Fibroblast of the aortic adventitia (primary cell): ENCODE data around the gene TC2N. TPM values are rescaled to one million over a fixed set of nuclear protein-coding genes. Genes with fewer than 3 reads are reported as not detected.

Experiments used
- DNase-seq: peaks from one replicate; pipeline ENCODE4 v3.0.0-alpha.2; 2010; ENCODE audit warnings: low read depth
- H3K4me3 ChIP-seq: 2 replicates; pipeline ENCODE4 v1.5.1; 2011; ENCODE audit warnings: low read depth, mild to moderate bottlenecking, control low read depth, low read length, moderate library complexity
- CTCF ChIP-seq: IDR thresholded peaks from 2 replicates; pipeline ENCODE4 v1.5.1; 2011; ENCODE audit warnings: mild to moderate bottlenecking, low read length, control low read depth, inconsistent platforms; ENCODE audit not compliant: insufficient read depth
- total RNA-seq: library from RNA; depleted of rRNA; stranded (reverse); fragments of >200 nt; gene quantifications from 2 replicates; pipeline ENCODE4 v1.2.3, GENCODE V29; 2012; ENCODE audit warnings: low replicate concordance

Gene TC2N
- total RNA-seq, 1 donor = 1.6 TPM

- TF ChIP-seq CTCF = no peak
- no peak within 1 kb of the TSS for H3K4me3 ChIP-seq
- DNase-seq = no peak
These were observed 135.3 kb downstream of the TC2N start, which contains the start of gene CATSPERB for GRCh38 chr14:91731986-91732385. CATSPERB (minus strand) TSS chr14:91732086; CDS start chr14:91729479, 2,607 bp downstream.

- no peak overlapping the region for H3K4me3 ChIP-seq
These were observed 136.3 kb downstream of the TC2N start for GRCh38 chr14:91731018-91731417.

GRCh38 chr14:91729756-91730155 is 137.6 kb downstream of the TC2N start:
- DNase-seq = peak; percentile 49
- no peak overlapping the region for H3K4me3 ChIP-seq
- TF ChIP-seq CTCF = no peak

More at GRCh38 chr14:91731018-91731417, 136.3 kb downstream of the TC2N start:
- no peak for TF ChIP-seq CTCF
- DNase-seq = no peak

Other genes with a start within 250 kb of the TC2N start
- gene CATSPERB, start 135.4 kb downstream of the TC2N start, total RNA-seq = 0.81 TPM in 1 of 2 replicates, not detected in the other
- gene FBLN5, start 80.2 kb upstream of the TC2N start, total RNA-seq = 56.8 and 137 TPM in 2 replicates
- 37.0 and 53.3 TPM in 2 replicates for gene TRIP11, start 172.5 kb upstream of the TC2N start, total RNA-seq
- 30.2 and 53.1 TPM in 2 replicates for gene ATXN3, start 239.0 kb upstream of the TC2N start, total RNA-seq